Hepatocyte (in vitro differentiated cells): ENCODE results near the gene ALX3. TPM values are rescaled to one million over a fixed set of nuclear protein-coding genes. Genes with fewer than 3 reads are reported as not detected.

Experiments
- DNase-seq: peaks from one replicate; pipeline ENCODE4 v3.0.0-alpha.2; 2016; ENCODE audit warnings: low spot score
- H2AFZ ChIP-seq: fragments of 200-600 bp; sonication (generic); 2 replicates; pipeline ENCODE4 v1.6.0; 2016; ENCODE audit warnings: antibody characterized with exemption, mild to moderate bottlenecking
- H3K27ac ChIP-seq: fragments of 200-600 bp; sonication (generic); 2 replicates; pipeline ENCODE4 v1.5.1; 2016; ENCODE audit warnings: mild to moderate bottlenecking
- H3K27me3 ChIP-seq: fragments of 200-600 bp; sonication (generic); 2 replicates; pipeline ENCODE4 v1.6.1; 2016
- H3K36me3 ChIP-seq: fragments of 200-600 bp; sonication (generic); replicated peaks from 2 replicates; pipeline ENCODE4 v1.5.1; 2016; ENCODE audit warnings: low read depth; ENCODE audit not compliant: insufficient read depth
- H3K4me1 ChIP-seq: fragments of 200-600 bp; sonication (generic); 2 replicates; pipeline ENCODE4 v1.5.1; 2016; ENCODE audit warnings: mild to moderate bottlenecking, moderate library complexity; ENCODE audit not compliant: insufficient read depth
- H3K4me2 ChIP-seq: fragments of 200-600 bp; sonication (generic); 2 replicates; pipeline ENCODE4 v1.6.0; 2016
- H3K4me3 ChIP-seq: fragments of 200-600 bp; sonication (generic); 2 replicates; pipeline ENCODE4 v1.5.1; 2016; ENCODE audit warnings: mild to moderate bottlenecking
- H3K79me2 ChIP-seq: fragments of 200-600 bp; sonication (generic); 2 replicates; pipeline ENCODE4 v1.6.0; 2017; ENCODE audit warnings: mild to moderate bottlenecking
- H3K9me2 ChIP-seq: fragments of 200-600 bp; sonication (generic); replicated peaks from 2 replicates; pipeline ENCODE4 v1.6.0; 2017; ENCODE audit warnings: mild to moderate bottlenecking; ENCODE audit not compliant: insufficient read depth
- H3K9me3 ChIP-seq: fragments of 200-600 bp; sonication (generic); 2 replicates; pipeline ENCODE4 v1.5.1; 2016; ENCODE audit warnings: low read depth, mild to moderate bottlenecking
- H4K20me1 ChIP-seq: fragments of 200-600 bp; sonication (generic); 2 replicates; pipeline ENCODE4 v1.6.0; 2016; ENCODE audit warnings: mild to moderate bottlenecking; ENCODE audit not compliant: insufficient read depth, poor library complexity, severe bottlenecking
- EZH2 ChIP-seq: fragments of 200-600 bp; sonication (generic); IDR thresholded peaks from 2 replicates; pipeline ENCODE4 v1.6.1; 2016; ENCODE audit warnings: antibody characterized with exemption, mild to moderate bottlenecking, borderline replicate concordance
- EZH2phosphoT487 ChIP-seq: fragments of 200-600 bp; sonication (generic); IDR thresholded peaks from one replicate; pipeline ENCODE4 v1.6.1; 2018; ENCODE audit warnings: antibody characterized with exemption, mild to moderate bottlenecking, low read depth, moderate library complexity; ENCODE audit not compliant: unreplicated experiment, severe bottlenecking
- WGBS: methylation state at CpG from one replicate; pipeline ENCODE4 v1.1.6; 2016; ENCODE audit warnings: low lambda C conversion rate; ENCODE audit errors: missing lambda C conversion rate; 5-methylcytosine and 5-hydroxymethylcytosine counted together
- polyA plus RNA-seq: library from polyadenylated mRNA; unstranded; fragments of >200 nt; fragmentation: Nextera tagmentation; extraction: Ambion mirVana; gene quantifications from 2 replicates; pipeline ENCODE4 v1.2.1, GENCODE V29; 2016
- total RNA-seq: library from RNA; depleted of rRNA; stranded (reverse); fragments of >200 nt; gene quantifications from 2 replicates; pipeline ENCODE4 v1.2.3, GENCODE V29; 2014
- TF ChIP-seq, protein P1 (sequence below): fragments of 200-600 bp; sonication (generic); IDR thresholded peaks from 2 replicates; pipeline ENCODE4 v1.5.1; 2016; ENCODE audit warnings: antibody characterized with exemption, mild to moderate bottlenecking; ENCODE audit not compliant: poor library complexity

The ALX3 gene
- total and polyA plus RNA-seq, 2 experiments from 2014 or later = 0.27 to 0.92 TPM

DNA sequence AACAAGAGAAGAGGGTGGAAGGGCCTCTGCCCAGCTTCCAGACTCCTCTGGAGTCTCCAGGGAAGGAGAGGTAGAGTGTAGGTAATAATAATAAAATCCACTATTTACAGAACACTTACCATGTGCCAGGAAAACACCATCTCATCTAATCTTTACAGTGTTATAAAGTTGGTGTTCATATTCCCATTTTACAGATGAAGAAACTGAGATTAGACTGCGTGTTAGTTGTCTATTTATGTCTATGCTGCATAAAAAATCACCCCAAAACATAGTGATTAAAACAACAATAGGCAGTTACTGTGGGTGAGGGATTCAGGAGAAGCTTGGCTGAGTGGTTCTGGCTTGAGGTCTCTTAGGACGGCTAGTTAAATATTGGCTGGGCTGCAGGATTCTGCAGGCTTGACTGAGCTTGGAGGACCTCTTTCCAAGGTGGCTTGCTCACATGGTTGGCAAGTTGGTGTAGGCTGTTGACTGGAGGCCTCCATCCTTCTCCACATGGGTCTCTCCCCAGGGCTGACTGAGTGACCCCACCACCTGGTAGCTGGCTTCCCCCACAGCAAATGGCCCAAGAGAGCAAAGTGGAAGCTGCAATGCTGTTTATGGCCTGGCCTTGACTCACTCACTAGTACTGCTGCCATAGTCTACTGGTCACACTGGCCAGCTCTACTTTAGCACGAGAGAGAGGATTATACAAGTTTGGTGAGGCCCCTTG, 6.5 kb upstream of the ALX3 start:
- no peak for TF ChIP-seq EZH2phosphoT487
- no peak for TF ChIP-seq EZH2
- TF ChIP-seq, protein P1, sequence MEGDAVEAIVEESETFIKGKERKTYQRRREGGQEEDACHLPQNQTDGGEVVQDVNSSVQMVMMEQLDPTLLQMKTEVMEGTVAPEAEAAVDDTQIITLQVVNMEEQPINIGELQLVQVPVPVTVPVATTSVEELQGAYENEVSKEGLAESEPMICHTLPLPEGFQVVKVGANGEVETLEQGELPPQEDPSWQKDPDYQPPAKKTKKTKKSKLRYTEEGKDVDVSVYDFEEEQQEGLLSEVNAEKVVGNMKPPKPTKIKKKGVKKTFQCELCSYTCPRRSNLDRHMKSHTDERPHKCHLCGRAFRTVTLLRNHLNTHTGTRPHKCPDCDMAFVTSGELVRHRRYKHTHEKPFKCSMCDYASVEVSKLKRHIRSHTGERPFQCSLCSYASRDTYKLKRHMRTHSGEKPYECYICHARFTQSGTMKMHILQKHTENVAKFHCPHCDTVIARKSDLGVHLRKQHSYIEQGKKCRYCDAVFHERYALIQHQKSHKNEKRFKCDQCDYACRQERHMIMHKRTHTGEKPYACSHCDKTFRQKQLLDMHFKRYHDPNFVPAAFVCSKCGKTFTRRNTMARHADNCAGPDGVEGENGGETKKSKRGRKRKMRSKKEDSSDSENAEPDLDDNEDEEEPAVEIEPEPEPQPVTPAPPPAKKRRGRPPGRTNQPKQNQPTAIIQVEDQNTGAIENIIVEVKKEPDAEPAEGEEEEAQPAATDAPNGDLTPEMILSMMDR = no peak
- Histone ChIP-seq H3K4me2 (no peak overlapping the region), H3K9me2 (no peaks in the 10 kb centered on the region), H3K27ac (no peak overlapping the region), H3K79me2 (no peaks in the 10 kb centered on the region), H3K36me3 (no peaks in the 10 kb centered on the region), H3K4me1 (no peaks in the 10 kb centered on the region), H3K9me3 (no peaks in the 10 kb centered on the region), H3K27me3 (peaks cover 40% of the 10 kb centered on the region), H4K20me1 (no peaks in the 10 kb centered on the region), H3K4me3 (no peak overlapping the region), H2AFZ (no peak overlapping the region)
- 86% methylated on average over 3 of the region's 3 CpGs for WGBS
- DNase-seq = no peak

DNA sequence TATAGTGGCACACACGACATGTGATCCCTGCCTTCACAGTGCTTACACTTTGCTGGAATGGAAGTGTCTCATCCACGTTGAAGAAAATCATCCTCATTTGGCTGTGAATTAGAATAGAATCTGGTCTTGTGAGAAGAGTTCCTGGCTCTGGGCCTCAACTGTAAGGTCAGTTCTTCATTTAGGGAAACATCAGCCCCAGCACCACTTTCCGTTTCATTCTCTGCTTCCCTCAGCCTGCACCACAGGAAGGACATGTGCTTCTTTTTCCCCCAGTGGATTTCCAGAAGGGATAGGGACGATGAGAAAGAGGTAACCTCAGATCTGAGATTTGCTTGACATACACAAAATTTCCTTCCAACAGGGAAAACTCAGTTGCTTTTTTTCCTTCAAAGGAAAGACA, 3.7 kb upstream of the ALX3 start:
- Histone ChIP-seq H3K36me3 (no peaks in the 10 kb centered on the region), H3K4me1 (peaks cover 6% of the 10 kb centered on the region), H3K9me3 (no peaks in the 10 kb centered on the region), H3K27ac (no peak overlapping the region), H2AFZ (no peak overlapping the region), H3K9me2 (no peaks in the 10 kb centered on the region), H3K27me3 (peaks cover 64% of the 10 kb centered on the region), H3K79me2 (no peaks in the 10 kb centered on the region), H4K20me1 (no peaks in the 10 kb centered on the region), H3K4me3 (no peak overlapping the region), H3K4me2 (no peak overlapping the region)
- 81% methylated on average over 4 of the region's 4 CpGs for WGBS
- no peak for DNase-seq
- no peak for TF ChIP-seq EZH2
- TF ChIP-seq EZH2phosphoT487 = no peak
- TF ChIP-seq, protein P1 = no peak

GRCh38 chr1:110070282-110070669, 196 bp downstream of the ALX3 start:
- Histone ChIP-seq H3K79me2 (no peaks in the 10 kb centered on the region), H2AFZ (peak overlapping the region; percentile 20), H3K27me3 (peaks cover 88% of the 10 kb centered on the region), H3K9me2 (no peaks in the 10 kb centered on the region), H3K36me3 (no peaks in the 10 kb centered on the region), H4K20me1 (no peaks in the 10 kb centered on the region), H3K27ac (no peak overlapping the region), H3K9me3 (no peaks in the 10 kb centered on the region), H3K4me1 (peaks cover 14% of the 10 kb centered on the region), H3K4me3 (no peak overlapping the region), H3K4me2 (peak overlapping the region; percentile 71)
- 4% methylated on average over 31 of the region's 52 CpGs for WGBS
- TF ChIP-seq, protein P1 = no peak
- peak; percentile 83 for TF ChIP-seq EZH2phosphoT487
- DNase-seq = no peak
